Transverse colon (tissue), 4 donors: Measurements from ENCODE around the gene NR1H3.

Experiments used
- EP300 ChIP-seq: sonication (generic); formaldehyde crosslinking; IDR thresholded peaks from one replicate; pipeline ENCODE4 v1.6.1; 2017; ENCODE audit warnings: antibody characterized with exemption, low read depth
- POLR2A ChIP-seq: fragments of 450-650 bp; IDR thresholded peaks from one replicate; pipeline ENCODE4 v1.6.1; 2016; ENCODE audit warnings: antibody characterized with exemption, mild to moderate bottlenecking, moderate library complexity
- POLR2AphosphoS5 ChIP-seq, 3 donors: sonication (generic); formaldehyde crosslinking; IDR thresholded peaks; one replicate each; pipeline ENCODE4 v1.6.1; 2016; ENCODE audit warnings: antibody characterized with exemption in 3 of 3
- TF ChIP-seq, protein P1 (sequence below), 5 experiments: fragments of 200-600 bp in 3 of 5; fragments of 450-650 bp in 2 of 5; sonication (generic) in 3 of 5; IDR thresholded peaks; 1 replicate in 2 of 5; 2 replicates in 3 of 5; pipeline ENCODE4 v1.5.1; 2016 to 2017; ENCODE audit warnings: antibody characterized with exemption in 5 of 5, inconsistent platforms in 3 of 5, mild to moderate bottlenecking in 2 of 5, moderate library complexity in 1 of 5

DNA sequence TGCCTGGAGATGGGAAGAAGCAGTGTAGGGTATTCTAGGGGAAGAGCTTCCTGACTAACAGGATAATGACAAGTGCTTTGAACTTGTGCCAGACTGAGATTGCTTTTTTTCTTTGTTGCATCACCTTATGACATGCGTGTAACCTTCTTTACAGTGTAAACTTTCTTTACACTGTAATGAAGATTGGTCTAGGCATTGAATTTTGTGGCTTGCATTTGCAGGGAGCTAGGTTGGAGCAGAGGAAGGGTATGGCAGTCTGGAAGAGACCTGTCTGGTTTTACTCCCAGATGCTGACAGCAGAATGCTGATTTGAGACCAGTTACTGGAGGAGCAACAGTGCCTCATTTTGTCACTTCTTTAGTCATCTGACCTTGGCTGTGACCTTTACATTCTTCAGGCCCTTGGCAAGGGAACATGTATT, 37.4 kb upstream of the NR1H3 start:
- TF ChIP-seq POLR2AphosphoS5 (IDR thresholded peaks at IDR 0.05), result no peak
- TF ChIP-seq, protein P1, sequence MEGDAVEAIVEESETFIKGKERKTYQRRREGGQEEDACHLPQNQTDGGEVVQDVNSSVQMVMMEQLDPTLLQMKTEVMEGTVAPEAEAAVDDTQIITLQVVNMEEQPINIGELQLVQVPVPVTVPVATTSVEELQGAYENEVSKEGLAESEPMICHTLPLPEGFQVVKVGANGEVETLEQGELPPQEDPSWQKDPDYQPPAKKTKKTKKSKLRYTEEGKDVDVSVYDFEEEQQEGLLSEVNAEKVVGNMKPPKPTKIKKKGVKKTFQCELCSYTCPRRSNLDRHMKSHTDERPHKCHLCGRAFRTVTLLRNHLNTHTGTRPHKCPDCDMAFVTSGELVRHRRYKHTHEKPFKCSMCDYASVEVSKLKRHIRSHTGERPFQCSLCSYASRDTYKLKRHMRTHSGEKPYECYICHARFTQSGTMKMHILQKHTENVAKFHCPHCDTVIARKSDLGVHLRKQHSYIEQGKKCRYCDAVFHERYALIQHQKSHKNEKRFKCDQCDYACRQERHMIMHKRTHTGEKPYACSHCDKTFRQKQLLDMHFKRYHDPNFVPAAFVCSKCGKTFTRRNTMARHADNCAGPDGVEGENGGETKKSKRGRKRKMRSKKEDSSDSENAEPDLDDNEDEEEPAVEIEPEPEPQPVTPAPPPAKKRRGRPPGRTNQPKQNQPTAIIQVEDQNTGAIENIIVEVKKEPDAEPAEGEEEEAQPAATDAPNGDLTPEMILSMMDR (IDR thresholded peaks at IDR 0.05), result no peak
- no peak for TF ChIP-seq POLR2A
- no peak for TF ChIP-seq EP300
